Measurements from ENCODE around the gene NR2F1-AS1. TPM values are rescaled to one million over a fixed set of nuclear protein-coding genes. Genes with fewer than 3 reads are reported as not detected.

NR2F1-AS1 gene
- total RNA-seq, 1 donor from 2014 or later, result 6.9 TPM

DNA sequence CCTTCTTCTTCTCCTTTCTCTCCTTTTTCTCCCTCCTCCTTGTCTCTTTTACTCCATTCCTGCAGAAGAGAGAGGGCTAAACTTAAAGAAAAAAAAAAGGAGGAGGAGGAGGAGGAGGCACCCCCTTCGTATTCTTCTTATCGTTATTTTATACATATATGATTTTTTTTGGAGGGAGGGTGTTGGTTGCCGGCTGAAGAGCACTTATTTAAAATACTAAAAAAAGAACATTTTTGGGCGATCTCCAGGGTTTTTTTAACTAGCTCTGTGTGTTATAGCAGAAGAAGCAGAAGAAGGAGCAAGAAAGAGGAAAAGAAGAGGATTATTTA lies 2.4 kb upstream of the NR2F1-AS1 start:
- H3K4me3 Mint-ChIP-seq (ENCODE audit: unreplicated experiment), result no peak overlapping the region
- H3K9me3 ChIP-seq (ENCODE audit: insufficient read depth, low read depth, low read length), result no peaks in the 10 kb centered on the region
- peaks cover 35% of the 10 kb centered on the region for H3K27me3 Mint-ChIP-seq (ENCODE audit: low read depth, unreplicated experiment)
- no peaks in the 10 kb centered on the region for H3K27me3 ChIP-seq (ENCODE audit: insufficient read depth, low read length)
- H3K9ac ChIP-seq (ENCODE audit: low read length), result peak overlapping the region; percentile 90
- peaks cover 12% of the 10 kb centered on the region for H3K4me1 Mint-ChIP-seq (ENCODE audit: low read depth, unreplicated experiment)
- peaks cover 6% of the 10 kb centered on the region for H3K36me3 Mint-ChIP-seq (ENCODE audit: low read depth, unreplicated experiment)
- peaks cover 3% of the 10 kb centered on the region for H3K9me3 Mint-ChIP-seq (ENCODE audit: unreplicated experiment)
- FAIRE-seq (no peak), DNase-seq (ENCODE audit: low read depth) (no peak)
- H3K4me3 ChIP-seq (ENCODE audit: insufficient read depth, low read depth, low read length), result peak overlapping the region; percentile 79
- peak overlapping the region; percentile 97 for H3K4me2 ChIP-seq (ENCODE audit: low read length)
- peaks cover 14% of the 10 kb centered on the region for H3K4me1 ChIP-seq (ENCODE audit: insufficient read depth, low read length)
- H3K27ac ChIP-seq (ENCODE audit: low read depth, low read length), result peak overlapping the region; percentile 86
- peaks cover 14% of the 10 kb centered on the region for H4K20me1 ChIP-seq (ENCODE audit: insufficient read depth, low read length)
- TF ChIP-seq, protein P1, sequence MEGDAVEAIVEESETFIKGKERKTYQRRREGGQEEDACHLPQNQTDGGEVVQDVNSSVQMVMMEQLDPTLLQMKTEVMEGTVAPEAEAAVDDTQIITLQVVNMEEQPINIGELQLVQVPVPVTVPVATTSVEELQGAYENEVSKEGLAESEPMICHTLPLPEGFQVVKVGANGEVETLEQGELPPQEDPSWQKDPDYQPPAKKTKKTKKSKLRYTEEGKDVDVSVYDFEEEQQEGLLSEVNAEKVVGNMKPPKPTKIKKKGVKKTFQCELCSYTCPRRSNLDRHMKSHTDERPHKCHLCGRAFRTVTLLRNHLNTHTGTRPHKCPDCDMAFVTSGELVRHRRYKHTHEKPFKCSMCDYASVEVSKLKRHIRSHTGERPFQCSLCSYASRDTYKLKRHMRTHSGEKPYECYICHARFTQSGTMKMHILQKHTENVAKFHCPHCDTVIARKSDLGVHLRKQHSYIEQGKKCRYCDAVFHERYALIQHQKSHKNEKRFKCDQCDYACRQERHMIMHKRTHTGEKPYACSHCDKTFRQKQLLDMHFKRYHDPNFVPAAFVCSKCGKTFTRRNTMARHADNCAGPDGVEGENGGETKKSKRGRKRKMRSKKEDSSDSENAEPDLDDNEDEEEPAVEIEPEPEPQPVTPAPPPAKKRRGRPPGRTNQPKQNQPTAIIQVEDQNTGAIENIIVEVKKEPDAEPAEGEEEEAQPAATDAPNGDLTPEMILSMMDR (IDR thresholded peaks at IDR 0.05; ENCODE audit: insufficient read depth, low read depth, low read length), result no peak
- TF ChIP-seq EZH2 (IDR thresholded peaks at IDR 0.05; ENCODE audit: insufficient read depth, low read length), result no peak
- peaks cover 74% of the 10 kb centered on the region for H3K79me2 ChIP-seq (ENCODE audit: insufficient read depth, low read length)
- no peak overlapping the region for H2AFZ ChIP-seq (ENCODE audit: low read depth, low read length)
- no peaks in the 10 kb centered on the region for H3K36me3 ChIP-seq (ENCODE audit: insufficient read depth, low read length)
- H3K27ac Mint-ChIP-seq (ENCODE audit: unreplicated experiment), result peak overlapping the region; percentile 81

DNA sequence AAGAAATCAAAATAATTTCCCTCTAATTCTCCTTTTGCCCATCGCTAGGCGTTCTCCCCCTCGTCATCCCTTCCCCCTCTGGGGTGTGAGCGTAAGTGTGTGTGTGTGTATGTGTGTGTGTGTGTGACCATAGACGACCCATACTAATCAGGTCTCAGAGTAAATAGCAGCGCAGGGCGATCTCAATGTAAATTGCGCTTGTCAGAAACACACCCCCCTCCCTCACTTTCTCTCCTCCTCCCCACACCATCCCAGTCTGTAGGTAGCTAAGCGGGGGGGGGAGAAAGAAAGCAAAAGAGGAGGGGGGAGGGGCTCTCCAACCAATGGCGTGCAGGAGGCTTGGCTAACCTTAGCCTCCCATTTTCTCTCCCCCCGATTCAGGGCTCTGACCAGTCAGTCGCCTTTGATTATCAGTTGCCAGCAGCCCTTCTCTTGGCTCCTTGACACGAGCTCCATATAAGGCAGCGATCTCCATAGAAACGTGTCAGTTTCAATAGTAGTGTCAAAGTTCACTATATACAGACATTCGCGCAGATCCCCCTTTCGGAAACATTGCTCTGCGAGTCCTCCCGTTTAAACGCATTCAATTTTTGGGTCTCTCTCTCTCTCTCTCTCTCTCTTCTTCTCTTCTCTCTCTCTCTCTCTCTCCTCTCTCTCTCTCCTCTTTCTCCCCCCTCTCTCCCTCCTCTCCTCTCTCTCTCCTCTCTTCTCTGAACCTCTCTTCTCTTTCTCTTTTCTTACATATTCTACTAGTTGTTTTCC lies 1.8 kb upstream of the NR2F1-AS1 start, which contains the start of gene NR2F1:
TSS of gene NR2F1 (plus strand) at position 546 of the 762 bp plus-strand sequence. CDS start 1,802 bp downstream, outside the sequence.
- no peak within 1 kb of the TSS for H3K4me3 Mint-ChIP-seq (ENCODE audit: unreplicated experiment)
- Histone ChIP-seq H3K9me3 (ENCODE audit: insufficient read depth, low read depth, low read length) (no peaks in the 10 kb centered on the region), H3K4me3 (ENCODE audit: insufficient read depth, low read depth, low read length) (peak within 1 kb of the TSS; percentile 79), H3K79me2 (ENCODE audit: insufficient read depth, low read length) (peaks cover 74% of the 10 kb centered on the region), H3K27ac (ENCODE audit: low read depth, low read length) (peak within 1 kb of the TSS; percentile 86), H3K27me3 (ENCODE audit: insufficient read depth, low read length) (no peaks in the 10 kb centered on the region), H3K9ac (ENCODE audit: low read length) (peak within 1 kb of the TSS; percentile 90), H3K4me1 (ENCODE audit: insufficient read depth, low read length) (peaks cover 17% of the 10 kb centered on the region), H2AFZ (ENCODE audit: low read depth, low read length) (peak within 1 kb of the TSS; percentile 65), H3K36me3 (ENCODE audit: insufficient read depth, low read length) (no peaks in the 10 kb centered on the region), H3K4me2 (ENCODE audit: low read length) (peak within 1 kb of the TSS; percentile 97), H4K20me1 (ENCODE audit: insufficient read depth, low read length) (peaks cover 14% of the 10 kb centered on the region)
- TF ChIP-seq EZH2 (IDR thresholded peaks at IDR 0.05; ENCODE audit: insufficient read depth, low read length), result no peak
- TF ChIP-seq, protein P1 (IDR thresholded peaks at IDR 0.05; ENCODE audit: insufficient read depth, low read depth, low read length), result no peak
- H3K4me1 Mint-ChIP-seq (ENCODE audit: low read depth, unreplicated experiment), result peaks cover 12% of the 10 kb centered on the region
- peaks cover 7% of the 10 kb centered on the region for H3K36me3 Mint-ChIP-seq (ENCODE audit: low read depth, unreplicated experiment)
- H3K27ac Mint-ChIP-seq (ENCODE audit: unreplicated experiment), result peak within 1 kb of the TSS; percentile 81
- peak; percentile 43 for FAIRE-seq
- peak; percentile 100 for DNase-seq (ENCODE audit: low read depth)
- H3K27me3 Mint-ChIP-seq (ENCODE audit: low read depth, unreplicated experiment), result peaks cover 37% of the 10 kb centered on the region
- peaks cover 2% of the 10 kb centered on the region for H3K9me3 Mint-ChIP-seq (ENCODE audit: unreplicated experiment)

DNA sequence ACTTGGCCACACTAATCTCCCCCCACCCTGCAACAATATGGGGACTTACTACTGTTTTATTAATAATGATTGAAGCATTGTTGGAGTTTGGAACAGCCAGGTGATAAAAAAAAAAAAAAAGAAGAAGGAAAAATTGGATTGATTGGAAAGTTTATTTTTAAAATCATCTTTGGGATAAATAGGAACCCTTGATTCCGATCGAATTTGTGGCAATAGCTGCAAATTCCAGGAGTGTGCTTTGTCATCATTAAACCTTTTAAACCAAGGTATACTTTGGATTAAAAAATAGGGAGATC lies 1.1 kb upstream of the NR2F1-AS1 start:
- Mint-ChIP-seq H3K27me3 (ENCODE audit: low read depth, unreplicated experiment) (peaks cover 37% of the 10 kb centered on the region), H3K36me3 (ENCODE audit: low read depth, unreplicated experiment) (peaks cover 2% of the 10 kb centered on the region), H3K9me3 (ENCODE audit: unreplicated experiment) (peaks cover 2% of the 10 kb centered on the region), H3K4me1 (ENCODE audit: low read depth, unreplicated experiment) (peaks cover 6% of the 10 kb centered on the region), H3K27ac (ENCODE audit: unreplicated experiment) (no peak overlapping the region), H3K4me3 (ENCODE audit: unreplicated experiment) (no peak overlapping the region)
- H2AFZ ChIP-seq (ENCODE audit: low read depth, low read length), result peak overlapping the region; percentile 65
- no peaks in the 10 kb centered on the region for H3K9me3 ChIP-seq (ENCODE audit: insufficient read depth, low read depth, low read length)
- no peaks in the 10 kb centered on the region for H3K27me3 ChIP-seq (ENCODE audit: insufficient read depth, low read length)
- H3K4me1 ChIP-seq (ENCODE audit: insufficient read depth, low read length), result peaks cover 22% of the 10 kb centered on the region
- TF ChIP-seq, protein P1 (IDR thresholded peaks at IDR 0.05; ENCODE audit: insufficient read depth, low read depth, low read length), result no peak
- peak overlapping the region; percentile 79 for H3K4me3 ChIP-seq (ENCODE audit: insufficient read depth, low read depth, low read length)
- H3K4me2 ChIP-seq (ENCODE audit: low read length), result peak overlapping the region; percentile 97
- peak overlapping the region; percentile 90 for H3K9ac ChIP-seq (ENCODE audit: low read length)
- no peak for DNase-seq (ENCODE audit: low read depth)
- H3K27ac ChIP-seq (ENCODE audit: low read depth, low read length), result peak overlapping the region; percentile 86
- H3K79me2 ChIP-seq (ENCODE audit: insufficient read depth, low read length), result peaks cover 74% of the 10 kb centered on the region
- peaks cover 8% of the 10 kb centered on the region for H4K20me1 ChIP-seq (ENCODE audit: insufficient read depth, low read length)
- no peaks in the 10 kb centered on the region for H3K36me3 ChIP-seq (ENCODE audit: insufficient read depth, low read length)
- no peak for FAIRE-seq
